Mucosa of gallbladder (tissue), 1 donor: Measurements from ENCODE around the gene CNP. TPM values are rescaled to one million over a fixed set of nuclear protein-coding genes. Genes with fewer than 3 reads are reported as not detected.

ENCODE experiments used
- DNase-seq: peaks from one replicate; pipeline ENCODE4 v3.0.0-alpha.2; 2020; ENCODE audit warnings: low spot score
- total RNA-seq: library from RNA; stranded (reverse); gene quantifications from one replicate; pipeline ENCODE4 v1.2.1, GENCODE V29; 2021
- donor health status: DM: no; HTN: no; CAD: no.

The CNP gene
- total RNA-seq, 1 donor from 2014 or later = 65.9 TPM

DNA sequence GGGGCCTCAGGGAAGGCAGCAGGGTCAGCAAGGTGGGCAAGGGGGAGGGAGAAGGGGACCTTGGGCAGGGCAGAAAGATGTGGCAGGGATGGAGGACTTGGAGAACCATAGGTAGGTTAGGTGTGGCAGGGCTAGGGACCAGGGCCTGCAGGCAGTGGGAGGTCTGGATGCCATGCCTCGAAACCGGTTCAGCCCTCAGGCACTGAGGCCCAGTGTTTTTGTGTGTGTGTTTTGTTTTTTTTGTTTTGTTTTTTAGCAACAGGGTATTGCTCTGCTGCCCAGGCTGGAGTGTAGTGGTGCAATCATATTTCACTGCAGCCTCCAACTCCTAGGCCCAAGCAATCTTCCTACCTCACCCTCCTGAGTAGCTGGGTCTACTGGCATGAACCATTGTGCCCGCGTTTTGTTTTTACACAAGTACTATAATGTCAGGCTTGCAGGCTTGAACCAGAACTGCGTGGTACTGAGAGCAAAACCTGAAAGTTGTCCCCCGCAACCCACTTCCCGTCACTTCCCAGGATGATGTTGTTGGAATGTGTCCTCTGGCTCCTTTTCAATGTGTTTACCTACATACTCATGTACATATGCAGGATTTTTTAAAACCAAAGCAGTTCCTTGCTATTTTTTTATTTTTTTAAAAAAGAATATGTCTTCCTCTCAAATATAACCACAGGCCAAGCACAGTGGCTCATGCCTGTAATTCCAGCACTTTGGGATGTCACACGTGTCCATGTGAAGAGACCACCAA lies 23.8 kb upstream of the CNP start:
- no peak for DNase-seq

DNA sequence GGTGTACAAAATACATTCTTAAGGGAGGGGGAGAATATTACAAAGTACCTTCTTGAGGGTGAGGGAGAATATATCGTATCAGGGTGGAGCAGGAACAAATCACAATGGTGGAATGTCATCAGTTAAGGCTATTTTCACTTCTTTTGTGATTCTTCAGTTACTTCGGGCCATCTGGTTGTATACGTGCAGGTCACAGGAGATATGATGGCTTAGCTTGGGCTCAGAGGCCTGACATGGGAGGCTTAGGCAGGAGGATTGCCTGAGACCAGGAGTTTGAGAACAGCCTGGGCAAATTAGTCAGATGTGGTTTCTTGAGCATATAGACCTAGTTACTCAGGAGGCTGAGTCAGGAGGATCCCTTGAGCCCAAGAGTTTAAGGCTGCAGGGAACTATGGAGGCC lies 23.1 kb upstream of the CNP start:
- no peak for DNase-seq

DNA sequence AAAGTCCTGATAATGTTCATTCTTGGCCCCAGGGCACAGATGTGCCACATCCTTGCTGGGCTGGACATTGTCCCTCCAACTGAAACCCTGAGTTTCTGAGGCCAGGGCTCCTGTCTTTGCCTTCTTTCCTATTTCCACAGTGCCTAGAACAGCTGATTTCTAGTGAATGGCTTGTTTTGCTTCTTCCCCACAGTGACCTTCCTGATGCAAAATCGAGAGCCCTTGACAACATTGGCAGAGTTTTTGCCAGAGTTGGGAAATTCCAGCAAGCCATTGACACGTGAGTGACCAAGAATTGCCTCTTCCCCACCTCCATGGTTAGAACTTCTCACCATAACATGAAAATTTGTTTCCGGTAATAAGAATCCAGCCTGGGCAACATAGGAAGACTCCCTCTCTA lies 21.7 kb upstream of the CNP start:
- no peak for DNase-seq

DNA sequence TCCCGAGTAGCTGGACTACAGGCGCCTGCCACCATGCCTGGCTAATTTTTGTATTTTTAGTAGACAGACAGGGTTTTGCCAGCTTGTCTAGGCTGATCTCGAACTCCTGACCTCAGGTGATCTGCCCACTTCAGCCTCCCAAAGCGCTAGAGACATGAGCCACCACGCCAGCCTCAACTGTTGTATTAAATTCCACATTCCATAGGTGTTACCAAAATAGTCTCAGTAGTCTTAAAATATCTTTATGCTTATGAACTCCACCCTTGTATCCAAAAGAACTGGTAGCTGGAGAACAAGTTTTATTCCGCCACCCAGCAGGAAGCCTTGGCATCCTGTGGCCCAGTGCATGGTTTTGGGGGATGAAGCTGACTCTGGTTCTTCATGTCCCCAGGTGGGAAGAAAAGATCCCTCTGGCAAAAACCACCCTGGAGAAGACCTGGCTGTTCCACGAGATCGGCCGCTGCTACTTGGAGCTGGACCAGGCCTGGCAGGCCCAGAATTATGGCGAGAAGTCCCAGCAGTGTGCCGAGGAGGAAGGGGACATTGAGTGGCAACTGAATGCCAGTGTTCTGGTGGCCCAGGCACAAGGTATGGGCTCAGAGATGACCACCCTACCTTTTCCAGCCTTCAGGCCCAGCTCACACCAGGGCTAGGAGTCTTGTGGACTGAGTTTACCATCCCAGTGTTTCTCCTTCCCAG lies 17.7 kb upstream of the CNP start:
- DNase-seq = no peak

DNA sequence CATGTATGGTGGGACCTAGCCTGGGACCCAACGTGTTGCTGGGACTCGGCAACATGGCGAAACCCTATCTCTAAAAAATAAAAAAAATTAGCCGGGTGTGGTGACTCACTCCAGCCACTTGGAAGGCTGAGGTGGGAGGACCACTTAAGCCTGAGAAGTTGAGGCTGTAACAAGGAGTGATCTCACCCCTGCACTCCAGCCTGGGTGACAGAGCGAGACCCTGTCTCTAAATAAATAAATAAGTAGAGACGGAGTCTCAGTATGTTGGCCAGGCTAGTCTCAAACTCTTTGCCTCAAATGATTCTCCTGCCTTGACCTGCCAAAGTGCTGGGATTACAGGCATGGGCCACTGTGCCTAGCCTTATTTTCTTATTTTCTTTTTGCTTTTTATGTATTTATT lies 10.1 kb upstream of the CNP start:
- no peak for DNase-seq

DNA sequence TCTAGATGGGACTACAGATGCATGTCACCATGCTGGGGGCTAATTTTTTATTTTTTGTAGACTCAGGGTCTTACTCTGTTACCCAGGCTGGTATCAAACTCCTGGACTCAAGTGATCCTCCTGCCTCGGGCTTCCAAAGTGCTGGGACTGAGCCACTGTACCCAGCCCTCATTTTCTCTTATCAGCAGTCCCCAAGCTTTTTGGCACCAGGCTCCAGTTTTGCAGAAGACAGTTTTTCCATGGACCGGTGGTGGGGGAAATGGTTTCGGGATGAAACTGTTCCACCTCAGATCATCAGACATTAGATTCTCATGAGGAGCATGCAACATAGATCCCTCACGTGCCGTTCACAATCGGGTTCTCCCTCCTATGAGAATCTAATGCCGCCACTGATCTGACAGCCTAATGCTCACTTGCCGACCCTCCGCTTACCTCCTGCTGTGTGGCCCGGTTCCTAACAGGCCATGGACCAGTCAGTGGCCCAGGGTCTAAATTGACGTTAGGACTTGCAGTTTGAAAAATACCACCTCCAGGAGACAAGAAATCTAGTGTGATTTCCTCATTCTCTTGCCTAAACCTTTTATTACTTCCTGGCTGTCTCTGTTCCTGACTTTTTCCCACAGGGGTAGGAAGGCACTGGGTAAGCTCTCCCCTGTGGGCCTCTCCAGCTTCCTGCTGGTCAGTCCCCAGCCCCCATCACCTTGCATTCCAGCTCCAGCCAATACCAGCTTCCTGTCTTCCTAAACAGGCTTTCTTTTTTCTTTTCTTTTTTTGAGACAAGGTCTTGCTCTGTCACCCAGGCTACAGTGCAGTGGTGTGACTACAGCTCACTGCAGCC lies 9.3 kb upstream of the CNP start:
- no peak for DNase-seq

DNA sequence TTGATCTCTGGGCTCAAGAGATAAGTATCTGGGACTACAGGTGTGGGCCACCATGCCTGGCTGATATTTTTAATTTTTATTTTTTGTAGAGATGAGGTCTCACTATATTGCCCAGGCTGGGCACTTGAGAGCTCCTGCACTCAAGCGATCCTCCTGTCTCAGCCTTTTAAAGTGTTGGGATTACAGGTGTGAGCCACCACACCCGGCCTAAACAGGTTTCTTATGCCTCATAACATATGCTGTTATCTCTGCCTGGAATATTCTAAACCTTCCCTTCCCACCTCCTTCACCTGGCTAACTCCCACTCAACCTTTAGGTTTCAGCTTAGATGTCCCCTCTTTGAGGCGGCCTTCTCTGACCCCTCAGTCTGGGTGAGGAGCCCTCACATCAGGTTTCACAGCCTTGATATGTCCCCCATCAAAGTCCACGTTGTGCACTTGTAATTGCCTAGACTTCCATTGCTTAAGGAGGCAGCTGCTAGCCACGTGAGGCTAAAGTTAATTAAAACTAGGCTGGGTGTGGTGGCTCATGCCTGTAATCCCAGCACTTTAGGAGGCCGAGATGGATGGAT lies 8.6 kb upstream of the CNP start:
- DNase-seq = no peak

DNA sequence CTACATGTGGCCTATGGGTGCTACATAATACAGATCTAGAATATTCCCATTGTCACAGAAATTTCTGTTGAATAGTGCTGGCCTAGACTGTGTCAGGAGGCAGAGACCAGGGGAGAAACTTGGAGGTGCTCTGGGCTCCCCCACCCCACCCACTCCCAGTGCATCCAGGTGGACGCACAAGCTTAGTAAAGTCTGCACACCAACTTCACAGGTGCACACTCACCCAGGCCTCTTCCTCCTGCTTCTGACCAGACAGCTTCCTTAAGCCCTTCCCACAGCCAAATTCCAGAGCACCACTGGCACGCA lies 7.6 kb upstream of the CNP start:
- DNase-seq = no peak

DNA sequence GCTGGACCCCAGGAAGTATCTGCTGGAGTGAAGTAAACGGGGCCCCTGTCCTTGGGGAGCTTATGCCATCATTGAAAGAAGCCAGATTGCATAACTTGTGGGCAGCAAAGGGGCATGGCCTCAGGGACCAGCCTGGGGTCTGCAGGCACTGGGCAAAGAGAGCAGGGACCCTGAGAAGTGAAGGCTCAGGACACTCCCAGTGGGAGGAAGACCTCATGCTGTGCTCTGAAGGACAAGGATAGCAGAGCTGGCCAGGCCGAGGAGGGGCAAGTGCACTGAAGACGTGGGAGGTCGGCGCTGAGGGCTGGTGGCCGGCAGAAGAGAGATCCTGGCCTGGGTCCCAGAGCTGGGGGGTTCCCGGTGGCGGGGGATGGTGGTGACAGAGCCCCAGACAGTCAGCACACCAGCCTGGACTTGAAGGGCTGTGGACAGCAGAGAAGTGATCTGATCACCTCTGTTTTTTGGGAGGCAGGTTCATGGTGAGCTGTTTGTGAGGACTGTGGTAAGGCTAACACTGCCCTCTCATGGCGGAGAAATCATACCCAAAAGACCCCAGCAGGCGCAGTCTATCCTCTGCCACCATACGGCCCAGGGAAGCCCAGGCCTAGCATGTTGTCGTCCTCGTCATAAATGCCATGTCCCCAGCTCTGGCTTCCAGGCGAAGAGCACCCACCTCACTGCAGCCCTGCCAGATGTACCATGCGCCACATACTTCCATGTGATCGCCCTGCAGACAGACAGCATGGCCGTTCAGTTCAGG lies 7.1 kb upstream of the CNP start:
- no peak for DNase-seq

DNA sequence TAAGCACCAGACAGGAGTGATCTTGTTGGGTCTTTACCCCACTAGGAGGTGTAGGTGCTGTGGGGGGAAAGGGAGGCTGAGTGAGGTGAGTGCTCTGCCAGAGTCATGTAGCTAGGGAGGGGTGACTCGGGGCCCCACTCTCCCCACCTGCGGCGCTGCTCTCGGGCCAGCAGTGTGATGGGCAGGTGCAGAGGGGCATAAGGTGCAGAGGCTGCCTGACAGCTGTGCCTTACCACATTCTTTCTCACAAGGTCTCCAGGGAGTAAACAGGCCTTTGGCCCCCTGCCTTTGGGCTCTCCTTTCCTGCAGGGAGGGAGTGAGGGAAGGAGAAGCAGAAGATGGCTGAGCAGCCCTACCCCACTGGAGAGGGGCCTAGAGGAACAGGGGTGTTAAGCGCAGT lies 4.5 kb upstream of the CNP start:
- DNase-seq = no peak

DNA sequence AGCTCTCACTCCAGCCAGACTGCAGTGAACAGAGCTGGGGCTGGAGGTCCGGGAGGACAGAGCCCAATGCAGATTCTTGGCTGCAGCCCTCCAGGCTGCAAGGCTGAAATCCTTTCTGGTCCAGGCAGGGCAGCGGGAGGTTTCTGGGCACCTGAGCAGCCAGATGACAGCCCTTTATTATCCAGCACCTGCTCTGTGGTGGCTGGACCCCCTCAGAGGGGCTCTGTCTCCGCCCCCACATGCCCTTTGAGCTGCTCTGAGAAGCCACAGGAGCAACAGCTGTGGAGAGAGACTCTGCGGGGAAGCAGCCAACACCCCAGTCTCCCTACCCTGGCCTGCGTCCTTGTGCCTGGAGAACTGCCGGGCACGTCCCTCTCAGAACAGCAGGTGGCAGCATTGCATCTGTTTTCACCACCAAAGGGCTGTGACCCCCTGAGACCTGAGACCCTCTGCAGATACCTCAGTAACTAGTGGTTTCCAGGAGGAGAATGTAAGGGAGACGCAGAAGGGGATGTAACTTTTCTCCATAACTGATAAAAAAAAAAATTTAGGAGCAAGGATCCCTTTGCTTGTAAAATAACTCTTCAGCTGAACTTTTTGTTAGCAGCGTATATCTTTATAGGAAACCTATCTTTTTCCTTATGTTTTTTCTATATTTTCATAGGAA lies 3.7 kb upstream of the CNP start:
- peak; percentile 78 for DNase-seq

DNA sequence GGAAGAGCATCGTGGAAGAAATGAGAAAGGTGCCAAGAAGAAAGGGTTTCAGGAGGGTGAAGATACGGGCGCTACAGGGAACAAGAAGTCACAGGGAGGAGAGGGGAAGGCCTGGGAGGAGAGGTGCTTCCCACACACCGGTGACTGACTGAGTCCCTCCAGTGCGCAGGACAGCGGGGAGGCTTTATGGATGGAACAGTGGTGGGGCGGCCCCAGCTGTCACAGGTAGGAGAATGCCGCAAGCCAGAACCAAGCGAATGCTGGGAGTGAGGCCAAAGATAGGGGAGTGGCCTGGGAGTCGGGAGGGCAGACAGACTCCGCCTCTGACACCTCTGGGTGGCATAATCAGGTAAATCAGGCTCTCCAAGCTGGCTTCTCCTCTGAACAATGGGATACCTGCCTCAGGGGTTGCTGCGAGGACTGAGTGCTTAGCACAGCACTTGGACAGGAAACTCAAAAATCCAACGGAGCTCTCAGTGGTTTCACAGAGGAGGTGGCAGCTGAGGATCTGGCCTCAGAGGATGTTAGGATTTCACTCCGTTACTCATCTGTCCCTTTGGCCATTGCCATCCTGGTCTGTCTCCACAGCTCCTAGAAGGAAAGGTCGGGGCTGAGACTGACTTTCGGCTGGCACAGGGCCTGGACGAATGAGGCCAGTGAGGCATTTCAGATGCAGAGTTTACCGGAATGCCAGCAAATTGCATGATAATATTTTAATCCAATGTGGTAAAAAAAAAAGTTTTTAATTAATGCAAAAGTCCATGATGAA lies 717 bp upstream of the CNP start:
- peak; percentile 84 for DNase-seq

DNA sequence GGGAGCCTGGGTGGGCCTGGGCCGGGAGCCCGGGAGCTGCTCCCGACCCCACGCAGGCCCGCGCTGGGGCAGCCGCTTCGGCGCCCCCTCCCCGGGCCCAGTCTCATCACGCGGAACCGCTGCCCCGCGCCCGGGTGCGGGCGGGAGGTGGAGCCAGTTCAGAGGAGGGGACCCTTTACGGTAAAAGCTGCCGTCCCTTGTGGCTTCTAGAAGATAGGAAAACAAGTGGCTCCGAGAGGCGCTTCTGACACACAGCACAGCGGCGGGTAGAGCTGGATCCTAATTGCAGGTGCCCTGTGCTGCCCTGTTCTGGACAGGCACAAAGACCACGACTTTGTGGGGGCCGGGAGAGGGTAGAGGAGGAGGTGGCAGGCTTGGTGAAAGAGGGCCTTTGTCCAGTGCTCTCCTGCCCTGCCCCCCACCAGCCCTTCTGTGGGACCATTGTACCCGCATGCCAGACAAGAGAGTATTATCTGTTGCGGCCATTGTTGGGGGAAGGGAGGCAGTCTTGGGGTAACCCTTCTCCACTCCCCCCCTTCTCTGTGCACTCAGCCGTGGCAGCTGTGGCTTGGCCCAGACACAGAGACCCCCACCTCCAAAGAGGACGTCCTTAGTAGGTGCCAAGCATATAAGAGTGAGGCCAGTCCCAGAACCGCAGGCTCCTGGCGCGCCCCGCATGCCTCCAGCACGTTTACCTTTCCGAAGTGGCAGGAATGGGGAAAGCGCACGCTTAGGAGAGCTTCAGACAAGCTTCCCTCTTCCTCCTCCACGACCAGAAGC lies 736 bp downstream of the CNP start:
- DNase-seq = no peak

DNA sequence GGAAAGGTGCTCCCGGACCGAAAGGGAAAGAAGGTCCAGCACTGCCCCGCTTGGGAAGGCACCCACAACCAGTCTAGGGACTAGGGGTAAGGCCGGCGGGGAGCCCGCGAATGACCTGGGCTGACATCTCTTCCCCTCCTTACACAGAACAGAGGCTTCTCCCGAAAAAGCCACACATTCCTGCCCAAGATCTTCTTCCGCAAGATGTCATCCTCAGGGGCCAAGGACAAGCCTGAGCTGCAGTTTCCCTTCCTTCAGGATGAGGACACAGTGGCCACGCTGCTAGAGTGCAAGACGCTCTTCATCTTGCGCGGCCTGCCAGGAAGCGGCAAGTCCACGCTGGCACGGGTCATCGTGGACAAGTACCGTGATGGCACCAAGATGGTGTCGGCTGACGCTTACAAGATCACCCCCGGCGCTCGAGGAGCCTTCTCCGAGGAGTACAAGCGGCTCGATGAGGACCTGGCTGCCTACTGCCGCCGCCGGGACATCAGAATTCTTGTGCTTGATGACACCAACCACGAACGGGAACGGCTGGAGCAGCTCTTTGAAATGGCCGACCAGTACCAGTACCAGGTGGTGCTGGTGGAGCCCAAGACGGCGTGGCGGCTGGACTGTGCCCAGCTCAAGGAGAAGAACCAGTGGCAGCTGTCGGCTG lies 1.5 kb downstream of the CNP start:
- no peak for DNase-seq

DNA sequence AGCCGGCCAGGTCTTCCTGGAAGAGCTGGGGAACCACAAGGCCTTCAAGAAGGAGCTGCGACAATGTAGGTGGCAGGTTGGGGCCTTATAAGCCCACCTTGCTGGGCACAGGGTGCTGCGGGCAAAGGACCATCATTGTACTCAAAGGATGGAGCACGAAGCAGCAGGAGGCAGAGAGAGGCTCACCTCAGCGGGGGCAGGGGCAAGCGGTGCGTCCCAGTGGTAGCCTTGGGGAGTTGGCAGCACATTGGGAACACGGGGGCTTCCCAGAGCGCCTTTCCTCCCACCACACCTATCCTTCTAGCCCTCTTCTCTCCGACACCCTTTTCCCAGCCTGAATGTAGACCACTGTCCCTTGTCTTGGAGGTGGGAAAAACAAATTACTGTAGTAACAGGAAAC lies 2.1 kb downstream of the CNP start:
- no peak for DNase-seq

DNA sequence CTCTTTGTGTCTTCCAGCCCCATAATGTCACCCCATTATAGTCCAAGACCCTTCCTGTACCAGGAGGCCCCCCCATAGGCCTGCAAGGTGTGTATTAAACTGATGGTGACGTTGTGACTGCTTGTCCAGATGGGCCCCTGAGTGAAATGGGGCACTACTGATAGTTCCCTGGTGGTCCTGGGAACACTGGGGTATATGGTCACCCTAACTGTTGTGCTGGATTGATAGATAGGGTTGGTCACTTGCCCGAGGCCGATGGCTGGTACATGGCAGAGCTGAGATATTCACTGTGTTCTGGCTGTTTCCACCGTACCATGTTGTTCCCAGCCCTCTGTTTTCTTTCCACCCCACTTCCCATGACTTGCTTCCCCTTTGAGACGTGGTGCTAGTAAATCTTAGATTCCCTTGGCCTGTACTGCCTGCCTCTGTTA lies 4.3 kb downstream of the CNP start:
- DNase-seq = no peak

DNA sequence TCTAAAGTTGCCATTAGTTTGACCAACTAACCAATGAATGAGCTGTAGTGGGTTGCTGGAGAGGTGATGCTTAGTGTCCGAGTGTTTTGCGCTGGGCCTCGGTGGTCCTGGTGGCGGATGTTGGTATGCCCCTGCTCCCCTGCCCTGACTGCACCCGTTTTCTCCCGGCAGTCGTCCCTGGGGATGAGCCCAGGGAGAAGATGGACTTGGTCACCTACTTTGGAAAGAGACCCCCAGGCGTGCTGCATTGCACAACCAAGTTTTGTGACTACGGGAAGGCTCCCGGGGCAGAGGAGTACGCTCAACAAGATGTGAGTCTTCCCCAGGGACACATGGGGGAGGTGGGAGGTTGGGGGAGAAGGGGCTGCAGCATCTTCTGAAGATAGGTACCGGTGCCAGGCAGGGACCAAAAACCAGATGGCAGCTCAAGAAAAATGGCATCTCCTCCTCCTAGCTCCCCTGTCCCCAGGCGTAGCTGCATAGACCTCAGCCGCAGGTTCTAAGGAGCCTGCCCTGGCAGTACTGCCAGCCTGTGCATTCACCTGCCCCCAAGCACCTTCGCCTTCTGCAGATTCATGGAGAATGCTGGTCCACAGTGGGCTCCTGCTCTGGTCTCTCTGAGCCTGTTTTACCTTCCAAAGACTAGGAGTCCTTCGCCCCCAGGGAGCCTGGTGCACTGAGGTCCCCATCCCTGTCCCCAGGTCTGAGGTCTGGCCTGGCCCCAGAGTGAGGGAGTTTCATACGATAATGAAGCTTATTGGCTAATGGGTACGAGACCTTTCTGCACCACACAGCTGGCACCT lies 5.3 kb downstream of the CNP start:
- no peak for DNase-seq
